ENCODE data around the gene PKN3.
A peak's percentile ranks its signal among the peaks of the same experiment; 100 is the strongest.
"Not testable (repeated sequence)": the region's sequence is repeated elsewhere in the genome, so short reads cannot be mapped to it uniquely, and the experiment has no call there.

The PKN3 gene

DNA sequence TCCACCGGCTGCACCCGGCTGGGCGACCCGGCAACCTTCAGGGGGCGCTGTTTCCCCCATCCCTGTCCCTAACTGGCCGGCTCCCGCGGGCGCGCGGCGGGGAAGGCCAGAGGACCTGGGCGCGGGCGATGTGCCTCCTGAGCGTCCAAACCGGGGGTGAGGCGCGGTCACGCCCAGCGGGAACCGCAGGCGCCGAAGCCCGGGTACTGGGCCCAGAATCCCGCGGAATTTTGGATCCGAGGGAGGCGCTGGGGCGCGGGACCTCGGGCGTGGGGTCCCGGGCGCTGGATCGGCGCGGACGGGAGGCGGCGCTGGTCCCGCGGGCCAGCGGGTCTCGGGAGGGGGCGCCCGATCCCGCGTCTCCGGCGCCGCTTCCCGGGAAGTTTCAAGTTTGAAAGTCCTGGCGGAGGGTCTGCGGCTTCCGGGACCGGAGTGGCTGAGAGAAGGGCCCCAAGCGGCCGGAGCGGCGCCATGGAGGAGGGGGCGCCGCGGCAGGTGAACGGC lies at the start of gene PKN3:
PKN3 (plus strand) TSS at position 59 of the 504 bp plus-strand sequence; CDS start at position 472, 413 bp downstream.
- peak in 45 of 51 donors; percentile 14 to 85 (median 52) for DNase-seq

DNA sequence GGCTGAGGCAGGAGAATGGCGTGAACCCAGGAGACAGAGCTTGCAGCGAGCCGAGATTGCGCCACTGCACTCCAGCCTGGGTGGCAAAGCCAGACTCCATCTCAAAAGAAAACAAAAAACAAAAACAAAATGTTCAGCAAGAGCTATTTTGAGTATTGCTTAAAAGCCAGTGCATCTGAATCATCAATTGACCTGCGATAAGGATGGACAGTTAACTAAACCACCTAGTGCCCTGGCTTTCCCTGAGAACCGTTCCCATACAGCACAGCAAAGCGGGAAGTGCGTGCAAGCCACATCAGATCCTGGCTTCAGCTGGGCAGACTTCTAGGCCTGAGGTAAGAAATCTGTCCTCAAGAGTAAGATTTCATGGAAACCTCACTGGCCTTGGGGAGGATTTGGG lies 48.4 kb upstream of the PKN3 start:
- no peak for DNase-seq

DNA sequence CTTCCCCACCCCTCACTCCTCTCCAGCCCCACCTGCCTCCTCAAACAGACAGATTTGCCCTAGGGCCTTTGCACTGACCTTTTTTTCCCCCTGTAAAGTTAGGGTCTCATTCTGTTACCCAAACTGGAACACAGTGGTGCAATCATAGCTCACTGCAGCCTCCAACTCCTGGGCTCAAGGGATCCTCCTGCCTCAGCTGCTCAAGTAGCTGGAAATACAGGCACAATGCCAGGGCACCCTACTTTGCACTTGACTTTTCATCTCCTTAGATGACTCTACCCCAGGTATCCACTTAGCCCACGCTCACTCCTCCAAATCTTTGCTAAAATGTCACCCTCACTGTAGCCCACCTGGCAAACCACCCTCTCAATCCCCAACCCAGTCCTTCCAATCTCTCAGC lies 47.8 kb upstream of the PKN3 start:
- DNase-seq = no peak

DNA sequence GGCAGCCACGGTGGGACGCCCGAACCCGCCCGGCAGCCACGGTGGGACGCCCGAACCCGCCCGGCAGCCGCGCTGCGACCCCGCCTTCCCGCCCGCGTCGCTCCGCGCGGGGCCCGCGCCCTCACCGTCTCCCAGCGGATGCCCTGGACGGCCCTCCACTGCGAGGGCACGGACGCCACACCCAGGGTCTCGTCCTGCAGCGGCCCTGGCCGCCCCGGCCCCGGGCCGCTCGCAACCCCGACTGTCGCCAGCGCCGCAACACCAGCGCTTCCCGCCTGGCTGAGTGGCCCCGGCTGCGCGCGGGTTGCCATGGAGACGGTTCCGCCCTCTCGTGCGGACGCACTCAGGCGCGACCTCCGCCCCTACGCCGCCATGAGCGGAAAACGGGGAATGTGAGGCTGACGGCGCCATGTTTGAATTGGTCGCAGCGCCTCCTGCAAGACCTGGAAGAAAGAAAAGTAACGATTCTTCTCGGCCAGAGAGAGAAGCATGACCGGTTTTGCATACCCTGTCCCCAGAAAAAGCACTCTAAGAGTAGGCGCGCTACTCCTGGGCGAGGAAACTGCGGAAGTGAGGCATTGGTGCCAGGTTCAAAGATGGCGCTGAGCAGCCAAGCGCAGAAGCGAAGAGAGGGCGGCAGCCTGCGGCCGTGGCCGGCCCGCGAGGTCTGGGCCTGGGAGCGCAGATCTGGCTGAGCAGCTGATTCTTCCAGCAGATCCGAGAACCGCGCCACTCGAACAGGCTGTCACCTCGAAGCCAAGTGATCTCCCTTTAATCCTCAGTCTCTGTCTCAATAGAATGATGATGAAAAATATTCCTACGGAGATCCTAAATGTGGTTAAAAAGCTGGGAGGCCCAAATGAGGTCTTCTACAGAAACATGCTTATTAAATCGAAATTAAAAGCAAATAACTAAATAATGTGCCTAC lies 45.6 kb upstream of the PKN3 start, which contains the start of gene DYNC2I2:
DYNC2I2 (minus strand) TSS at position 432 of the 928 bp plus-strand sequence; CDS start at position 311, 121 bp downstream.
- DNase-seq = peak; percentile 58 to 97 (median 88)

DNA sequence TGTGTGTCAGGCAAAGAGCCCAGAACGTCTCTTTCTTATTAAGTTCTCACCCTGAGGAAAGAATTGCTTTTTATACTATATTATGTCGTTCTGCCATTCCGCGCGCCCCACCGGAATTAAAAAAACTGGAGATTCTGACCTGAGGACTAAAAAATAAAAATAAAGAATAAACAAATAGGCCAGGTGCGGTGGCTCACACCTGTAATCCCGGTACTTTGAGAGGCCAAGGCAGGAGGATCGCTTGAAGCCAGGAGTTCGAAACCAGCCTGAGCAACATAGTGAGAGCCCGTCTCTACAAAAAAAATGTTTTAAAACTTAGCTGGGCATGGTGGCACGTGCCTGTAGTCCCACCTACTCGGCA lies 45.0 kb upstream of the PKN3 start:
- no peak for DNase-seq

DNA sequence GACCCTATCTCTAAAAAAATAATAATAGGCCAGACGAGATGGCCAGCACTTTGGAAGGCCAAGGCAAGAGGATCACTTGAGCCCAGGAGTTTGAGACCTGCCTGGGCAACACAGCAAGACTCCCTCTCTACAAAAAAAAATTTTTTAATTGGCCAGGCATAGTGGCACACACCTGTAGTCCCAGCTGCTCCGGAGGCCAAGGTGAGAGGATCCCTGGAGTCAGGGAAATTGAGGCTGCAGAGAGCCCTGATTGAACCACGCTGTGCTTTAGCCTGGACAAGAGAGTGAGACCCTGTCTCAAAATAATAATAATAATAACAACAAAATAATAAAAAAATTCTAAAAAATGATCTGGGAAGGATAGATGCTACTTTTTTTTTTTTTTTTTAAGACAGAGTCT lies 44.5 kb upstream of the PKN3 start:
- no peak for DNase-seq

DNA sequence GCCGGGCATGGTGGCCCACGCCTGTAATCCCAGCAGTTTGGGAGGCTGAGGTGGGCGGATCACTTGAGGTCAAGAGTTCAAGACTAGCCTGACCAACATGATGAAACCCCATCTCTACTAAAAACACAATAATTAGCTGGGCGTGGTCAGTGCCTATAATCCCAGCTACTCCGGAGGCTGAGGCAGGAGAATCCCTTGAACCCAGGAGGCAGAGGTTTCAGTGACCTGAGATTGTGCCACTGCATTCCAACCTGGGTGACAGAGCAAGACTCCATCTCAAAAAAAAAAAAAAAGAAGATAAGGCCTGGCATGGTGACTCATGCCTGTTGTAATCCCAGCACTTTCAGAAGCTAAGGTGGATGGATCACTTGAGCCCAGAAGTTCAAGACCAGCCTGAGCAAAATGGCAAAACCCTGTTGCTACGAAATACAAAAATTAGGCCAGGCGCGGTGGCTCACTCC lies 35.8 kb upstream of the PKN3 start:
- DNase-seq = not testable (repeated sequence)

DNA sequence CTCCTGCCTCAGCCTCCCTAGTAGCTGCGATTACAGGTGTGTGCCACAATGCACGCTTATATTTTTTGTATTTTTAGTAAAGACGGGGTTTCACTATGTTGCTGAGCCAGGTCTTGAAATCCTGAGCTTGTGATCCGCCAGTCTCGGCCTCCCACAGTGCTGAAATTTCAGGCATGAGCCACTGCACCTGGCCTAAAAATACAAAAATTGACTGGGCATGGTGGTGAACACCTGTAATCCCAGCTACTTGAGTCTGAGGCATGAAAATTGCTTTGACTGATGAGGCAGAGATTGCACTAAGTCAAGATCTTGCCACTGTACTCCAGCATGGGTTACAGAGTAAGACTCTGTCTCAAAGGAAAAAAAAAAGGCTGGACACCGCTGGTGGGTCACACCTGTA lies 32.5 kb upstream of the PKN3 start:
- no peak for DNase-seq

DNA sequence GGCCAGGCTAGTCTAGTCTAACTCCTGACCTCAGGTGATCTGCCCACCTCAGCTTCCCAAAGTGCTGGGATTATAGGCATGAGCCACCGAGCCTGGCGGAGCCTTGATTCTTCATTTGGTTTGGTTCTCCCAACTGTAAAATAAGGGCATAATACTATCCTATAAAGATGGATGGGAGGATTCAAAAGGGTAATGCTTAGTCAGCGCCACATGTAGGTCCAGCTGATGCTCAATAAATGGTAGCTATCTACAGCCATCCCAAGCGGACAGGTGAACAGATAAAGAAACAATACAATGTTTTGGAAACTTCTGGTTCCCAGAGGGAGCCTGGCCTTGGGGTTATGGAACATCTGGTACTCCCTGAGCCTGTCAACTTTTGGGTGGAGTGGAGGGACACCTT lies 26.9 kb upstream of the PKN3 start:
- no peak for DNase-seq

DNA sequence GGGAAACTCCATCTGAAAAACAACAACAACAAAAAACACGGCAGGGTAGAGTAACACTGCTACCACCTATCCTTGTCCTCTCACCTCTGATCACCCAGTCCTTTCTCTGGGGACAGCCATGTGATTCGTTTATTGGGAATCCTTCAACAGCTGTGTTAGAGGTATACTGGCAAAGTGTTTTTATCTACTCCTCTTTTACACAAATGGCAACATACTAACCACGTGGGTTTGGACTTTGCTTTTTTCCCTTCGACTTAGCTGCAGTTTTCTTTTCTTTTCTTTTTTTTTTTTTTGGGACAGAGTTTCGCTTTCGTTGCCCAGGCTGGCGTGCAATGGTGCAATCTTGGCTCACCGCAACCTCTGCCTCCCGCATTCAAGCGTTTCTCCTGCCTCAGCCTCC lies 24.5 kb upstream of the PKN3 start:
- DNase-seq = no peak

DNA sequence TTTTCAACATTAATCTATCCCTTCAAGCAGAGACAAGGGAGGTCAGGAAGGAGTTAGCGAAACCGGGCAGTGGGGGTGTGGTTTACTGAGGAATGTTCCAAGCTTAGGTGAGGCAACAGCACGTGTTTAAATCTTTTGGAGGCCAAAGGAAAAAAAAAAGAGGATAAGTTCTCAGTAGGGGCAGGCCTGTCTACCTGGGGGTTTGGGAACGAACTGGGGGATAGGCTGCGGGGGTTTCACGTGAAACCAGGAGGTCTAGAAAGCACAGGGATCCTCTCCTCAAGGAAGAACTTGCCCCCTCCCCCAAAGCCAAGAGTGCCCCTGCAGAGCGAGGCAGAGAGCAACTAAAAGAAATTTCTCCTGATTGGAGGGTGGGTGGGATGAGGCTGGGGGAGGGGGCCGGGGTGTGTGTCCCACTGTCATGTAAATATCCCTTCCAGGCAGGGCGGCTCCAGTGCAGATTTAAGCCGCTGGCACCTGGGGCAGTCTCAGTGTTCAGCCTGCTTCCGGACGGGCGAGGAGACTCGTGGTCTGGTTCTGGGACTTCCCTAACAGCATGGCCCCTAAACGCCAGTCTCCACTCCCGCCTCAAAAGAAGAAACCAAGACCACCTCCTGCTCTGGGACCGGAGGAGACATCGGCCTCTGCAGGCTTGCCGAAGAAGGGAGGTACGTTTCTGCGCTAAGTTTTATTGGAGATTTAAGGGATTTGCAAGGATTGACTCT lies 18.8 kb upstream of the PKN3 start:
- peak in 7 of 51 donors; percentile 3 to 15 (median 10) for DNase-seq

DNA sequence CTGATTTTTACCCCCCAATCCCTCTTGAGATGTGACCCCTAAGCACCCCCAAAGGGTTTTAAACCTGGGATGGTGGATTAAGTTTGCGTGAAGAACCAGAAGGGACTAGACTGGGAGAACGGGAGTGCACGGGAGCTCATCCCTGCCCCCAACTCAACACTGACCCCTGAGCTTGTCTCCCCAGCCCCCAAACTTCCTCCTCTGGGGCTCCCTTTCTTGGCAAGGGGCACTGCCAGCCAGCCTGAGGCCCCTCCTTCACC lies 18.3 kb upstream of the PKN3 start:
- DNase-seq = no peak

DNA sequence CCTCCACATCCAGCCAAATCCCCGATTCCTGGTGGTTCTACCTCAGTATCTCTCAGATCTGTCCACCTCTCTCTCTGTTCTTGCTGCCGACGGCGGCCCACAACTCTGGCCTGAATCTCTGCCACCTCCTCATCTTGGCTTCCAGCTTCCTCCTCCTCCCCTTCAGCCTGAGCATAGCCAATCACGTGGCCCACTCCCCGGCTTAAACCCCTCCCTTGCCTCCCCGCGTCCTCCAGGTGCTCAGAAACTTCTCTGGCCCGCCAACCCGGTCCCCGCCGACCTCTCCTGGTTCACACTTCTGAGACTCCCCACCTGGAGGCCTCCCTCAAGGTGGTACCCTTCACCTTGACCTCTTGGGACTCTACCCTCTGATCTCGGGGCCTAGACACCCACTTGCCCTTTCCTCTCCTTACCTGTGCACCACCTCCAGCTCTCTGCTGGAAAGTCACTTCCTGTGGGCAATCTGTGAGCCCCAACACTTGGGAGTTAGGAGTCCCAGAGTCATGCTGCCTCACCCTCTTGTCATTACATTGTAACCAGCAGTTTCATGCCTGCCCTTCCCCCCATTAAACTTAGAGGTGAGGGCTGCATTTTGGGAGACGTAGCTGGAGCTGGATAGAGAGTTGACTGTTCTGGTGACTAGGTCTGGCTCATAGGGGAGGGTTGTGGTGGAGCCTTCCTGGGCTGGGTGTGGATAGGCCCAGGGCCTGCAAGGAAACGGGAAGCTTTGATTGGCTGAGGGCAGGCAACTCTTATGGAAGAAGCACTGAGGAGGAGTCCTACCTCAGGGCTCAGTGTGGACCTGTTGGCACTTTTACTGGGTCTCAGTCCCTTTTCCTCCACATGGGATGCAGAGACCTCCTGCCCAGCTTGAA lies 17.7 kb upstream of the PKN3 start:
- peak in 31 of 51 donors; percentile 5 to 62 (median 26) for DNase-seq

DNA sequence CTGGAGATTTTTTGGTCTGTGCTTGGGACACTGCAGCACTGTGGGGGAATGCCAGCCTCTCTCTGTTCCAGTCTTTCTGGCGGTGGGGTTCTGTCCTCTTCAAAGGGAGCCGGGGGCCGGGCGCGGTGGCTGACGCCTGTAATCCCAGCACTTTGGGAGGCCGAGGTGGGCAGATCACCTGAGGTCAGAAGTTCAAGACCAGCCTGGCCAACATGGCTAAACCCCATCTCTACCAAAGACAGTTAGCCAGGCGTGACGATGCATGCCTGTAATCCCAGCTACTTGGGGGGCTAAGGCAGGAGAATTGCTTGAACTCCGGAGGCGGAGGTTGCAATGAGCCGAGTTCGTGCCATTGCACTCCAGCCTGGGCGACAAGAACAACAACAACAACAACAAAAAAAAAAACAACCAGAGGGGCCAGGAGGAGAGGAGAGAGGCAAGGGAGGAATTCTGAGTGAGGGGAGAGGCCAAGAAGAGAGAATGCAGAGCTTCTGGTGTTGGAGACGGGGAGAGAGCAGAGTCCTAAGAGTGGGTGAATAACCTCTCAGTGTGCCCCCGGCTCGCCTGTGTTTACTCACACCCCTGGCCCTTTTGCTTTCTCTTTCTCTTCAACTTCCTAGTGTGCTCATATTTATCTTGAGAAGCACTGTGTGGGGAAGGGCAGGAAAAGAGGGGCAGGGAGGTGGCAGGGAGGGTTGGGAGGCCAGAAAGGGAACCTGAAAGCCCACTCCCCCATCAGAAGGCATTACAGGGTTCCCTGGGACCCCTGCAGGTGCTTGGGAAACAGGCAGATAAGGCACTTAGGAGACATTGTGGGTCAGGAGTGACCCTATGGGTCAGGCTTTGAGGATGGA lies 16.4 kb upstream of the PKN3 start:
- DNase-seq = no peak

DNA sequence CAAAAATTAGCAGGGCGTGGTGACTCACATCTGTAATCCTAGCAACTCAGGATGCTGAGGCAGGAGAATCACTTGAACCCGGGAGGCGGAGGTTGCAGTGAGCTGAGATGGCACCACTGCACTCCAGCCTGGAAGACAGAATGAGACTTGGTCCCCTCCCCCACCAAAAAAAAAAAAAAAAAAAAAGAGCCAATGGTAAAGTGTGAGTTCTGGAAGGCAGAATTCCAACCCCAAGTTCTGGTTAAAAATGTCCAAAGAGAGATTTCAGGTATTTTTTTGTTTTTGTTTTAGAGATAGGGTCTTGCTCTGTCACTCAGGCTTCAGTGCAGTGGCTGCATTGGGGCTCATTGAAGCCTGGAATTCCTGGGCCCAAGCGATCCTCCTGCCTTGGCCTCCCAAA lies 14.8 kb upstream of the PKN3 start:
- DNase-seq = no peak

DNA sequence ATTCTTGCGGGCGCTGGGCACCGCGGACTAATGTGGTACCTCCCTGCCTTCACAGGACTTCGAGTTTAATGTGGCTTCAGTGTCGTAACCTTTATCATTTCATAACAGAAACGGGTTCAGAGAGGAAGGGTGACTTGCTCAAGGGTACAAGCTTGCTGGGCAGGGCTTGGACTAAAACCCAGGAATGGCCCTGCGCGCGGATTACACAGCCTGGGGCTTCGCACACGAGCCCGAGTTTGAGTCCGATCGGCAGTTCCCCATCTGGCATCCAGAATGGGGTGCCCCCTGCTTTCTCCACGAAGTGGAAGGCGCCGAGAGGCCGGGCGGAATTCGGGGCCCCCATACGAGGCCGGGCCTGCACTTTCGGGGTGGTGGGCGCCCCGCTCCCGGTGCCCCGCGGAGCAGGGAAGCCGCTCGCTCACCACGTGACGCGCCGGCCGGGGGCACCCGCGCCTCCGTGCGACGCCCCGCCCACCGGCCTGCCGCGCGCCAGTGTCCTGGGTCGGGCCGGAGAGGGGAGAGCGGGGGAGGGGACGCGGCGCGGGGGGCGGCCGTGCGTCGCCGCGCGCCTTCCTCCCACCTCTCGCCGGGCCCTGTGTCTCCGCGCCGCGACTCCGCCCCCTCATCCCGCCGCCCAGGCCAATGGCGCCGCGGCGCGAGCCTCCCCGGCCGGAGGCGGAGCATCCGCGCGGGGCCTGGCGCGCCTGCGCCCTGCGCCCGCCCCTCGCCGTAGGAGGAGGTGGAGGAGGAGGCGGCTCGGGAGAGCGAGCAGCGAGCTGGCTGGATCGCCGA lies 13.6 kb upstream of the PKN3 start, which contains the start of gene SET:
SET (plus strand) TSS at position 722 of the 792 bp plus-strand sequence. CDS start 361 bp downstream, outside the sequence.
- DNase-seq = peak; percentile 33 to 96 (median 84)

DNA sequence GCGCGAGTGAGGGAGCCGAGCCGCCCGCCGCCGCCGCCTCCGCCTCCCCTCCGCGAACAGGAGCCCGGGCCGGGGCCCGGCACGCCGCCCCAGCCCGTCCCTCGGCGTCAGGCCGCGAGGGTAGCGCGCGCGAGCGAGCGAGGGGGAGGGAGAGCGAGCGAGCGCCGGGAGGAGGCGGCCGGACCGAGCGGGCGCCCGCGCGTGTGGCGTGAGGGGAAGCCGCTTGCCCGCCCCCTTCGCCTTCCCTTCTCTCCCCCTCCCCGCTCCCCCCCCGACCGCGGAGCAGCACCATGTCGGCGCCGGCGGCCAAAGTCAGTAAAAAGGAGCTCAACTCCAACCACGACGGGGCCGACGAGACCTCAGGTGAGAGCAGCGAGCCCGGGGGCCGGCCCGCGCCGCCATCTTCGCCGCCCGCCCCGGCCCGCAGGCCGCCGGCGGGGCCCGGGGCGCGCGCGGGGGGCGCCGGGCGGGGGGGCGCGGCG lies 13.0 kb upstream of the PKN3 start:
- peak in 33 of 51 donors; percentile 27 to 82 (median 66) for DNase-seq

DNA sequence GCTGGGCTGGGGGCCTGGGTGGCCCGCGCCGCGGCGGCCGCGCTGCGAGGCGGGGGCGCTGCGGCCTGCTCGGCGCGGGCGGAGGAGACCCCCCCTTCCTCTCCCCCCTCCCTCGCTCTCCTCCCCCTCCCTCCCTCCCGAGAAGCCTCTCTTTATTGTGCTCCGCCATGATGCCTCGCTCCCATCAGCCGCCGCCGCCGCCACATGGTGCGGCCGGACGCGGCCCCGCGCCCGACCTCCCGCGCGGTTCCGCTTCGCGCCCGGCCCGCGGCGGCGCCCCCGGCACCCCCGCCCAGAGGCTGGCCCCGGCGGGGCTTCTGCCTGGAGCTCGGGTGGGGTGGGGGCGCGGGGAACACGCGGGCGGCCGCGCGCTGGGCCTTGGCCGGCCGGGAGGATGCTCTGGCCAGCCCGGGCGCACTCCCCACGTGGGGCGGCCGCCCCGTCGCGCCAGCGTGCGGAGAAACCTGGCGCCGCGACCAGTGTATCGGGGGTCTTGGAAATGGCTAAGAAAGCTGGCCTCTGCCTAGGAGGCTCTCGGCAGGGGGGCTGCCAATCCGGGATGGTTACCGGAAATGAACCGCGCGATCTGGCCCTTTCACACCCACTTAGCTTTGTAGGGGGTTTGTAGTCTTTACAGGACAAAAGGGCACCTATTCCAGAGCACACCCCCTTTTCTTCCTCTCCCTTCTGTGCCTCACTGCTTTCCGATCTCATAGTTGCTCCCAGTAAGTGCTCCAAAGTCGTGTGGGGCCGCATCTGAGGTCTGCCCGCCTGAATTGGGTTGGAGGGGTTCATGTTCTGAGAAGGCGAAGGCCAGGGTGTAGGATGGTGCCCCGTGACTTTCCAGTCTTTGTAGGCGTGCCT lies 12.3 kb upstream of the PKN3 start:
- peak in 29 of 51 donors; percentile 9 to 55 (median 28) for DNase-seq

Measured in hypothalamus (tissue), 51 donors.